Activated T-cell treated with anti-CD3 and anti-CD28 coated beads, Interleukin-2, amount 50 U/mL, for 4 hours (primary cell): ENCODE measurements around the gene DIMT1. TPM values are rescaled to one million over a fixed set of nuclear protein-coding genes. Genes with fewer than 3 reads are reported as not detected.

Experiments
- ATAC-seq, 2 donors: fragments of 200-7000 bp; cut with Tn5 transposase; one replicate each; pipeline ENCODE4 v1.10.0; 2021
- DNase-seq: peaks from one replicate; pipeline ENCODE4 v3.0.0-alpha.2; 2020
- H3K27me3 Mint-ChIP-seq: one replicate; pipeline ENCODE4 v1.8.0; 2021; ENCODE audit warnings: low read depth, mixed read lengths
- H3K36me3 Mint-ChIP-seq: one replicate; pipeline ENCODE4 v1.8.0; 2022; ENCODE audit warnings: mixed read lengths; ENCODE audit not compliant: insufficient read depth
- H3K4me1 Mint-ChIP-seq: one replicate; pipeline ENCODE4 v1.8.0; 2021; ENCODE audit warnings: low read depth, mixed read lengths
- H3K4me3 Mint-ChIP-seq: one replicate; pipeline ENCODE4 v1.8.0; 2021; ENCODE audit warnings: mild to moderate bottlenecking, moderate library complexity, mixed read lengths
- H3K9me3 Mint-ChIP-seq: one replicate; pipeline ENCODE4 v1.8.0; 2021; ENCODE audit warnings: mixed read lengths
- total RNA-seq, 3 donors: library from RNA; stranded (reverse); gene quantifications; one replicate each; pipeline ENCODE4 v1.2.1, GENCODE V29; 2021

Gene DIMT1
- total RNA-seq, 3 donors from 2014 or later, result 85.4 to 94.4 (median 93.4) TPM

GRCh38 chr5:62343428-62343827 lies 60.3 kb downstream of the DIMT1 start:
- ATAC-seq, result no peak
- Mint-ChIP-seq H3K4me3 (no peak overlapping the region), H3K9me3 (no peaks in the 10 kb centered on the region), H3K36me3 (peaks cover 15% of the 10 kb centered on the region), H3K27me3 (no peaks in the 10 kb centered on the region), H3K4me1 (peaks cover 54% of the 10 kb centered on the region)
- no peak for DNase-seq

DNA sequence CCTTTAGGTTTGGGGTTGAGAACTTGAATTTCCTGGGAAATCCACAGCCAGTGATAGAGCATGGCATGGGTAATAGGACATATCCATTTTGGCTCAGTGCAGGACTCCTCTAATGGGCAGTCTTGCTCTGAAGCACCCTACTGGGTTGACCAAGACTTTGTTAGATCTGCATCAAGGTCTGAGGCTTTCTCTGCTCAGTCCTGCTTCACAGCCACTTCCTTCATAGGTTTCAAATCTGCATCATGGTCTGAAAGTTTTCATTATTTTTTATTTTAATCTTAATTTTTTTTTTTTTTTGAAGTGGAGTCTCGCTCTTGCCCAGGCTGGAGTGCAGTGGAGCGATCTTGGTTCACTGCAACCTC lies 61.2 kb downstream of the DIMT1 start:
- Mint-ChIP-seq H3K27me3 (no peaks in the 10 kb centered on the region), H3K4me1 (peaks cover 58% of the 10 kb centered on the region), H3K9me3 (no peaks in the 10 kb centered on the region), H3K4me3 (no peak overlapping the region), H3K36me3 (peaks cover 17% of the 10 kb centered on the region)
- ATAC-seq, result no peak
- DNase-seq, result no peak

GRCh38 chr5:62341783-62342475 lies 61.8 kb downstream of the DIMT1 start:
- Mint-ChIP-seq H3K36me3 (peaks cover 16% of the 10 kb centered on the region), H3K4me3 (peak overlapping the region; percentile 49), H3K9me3 (no peaks in the 10 kb centered on the region), H3K27me3 (no peaks in the 10 kb centered on the region), H3K4me1 (peaks cover 56% of the 10 kb centered on the region)
- no peak for DNase-seq
- ATAC-seq, result peak; percentile 61 to 70

DNA sequence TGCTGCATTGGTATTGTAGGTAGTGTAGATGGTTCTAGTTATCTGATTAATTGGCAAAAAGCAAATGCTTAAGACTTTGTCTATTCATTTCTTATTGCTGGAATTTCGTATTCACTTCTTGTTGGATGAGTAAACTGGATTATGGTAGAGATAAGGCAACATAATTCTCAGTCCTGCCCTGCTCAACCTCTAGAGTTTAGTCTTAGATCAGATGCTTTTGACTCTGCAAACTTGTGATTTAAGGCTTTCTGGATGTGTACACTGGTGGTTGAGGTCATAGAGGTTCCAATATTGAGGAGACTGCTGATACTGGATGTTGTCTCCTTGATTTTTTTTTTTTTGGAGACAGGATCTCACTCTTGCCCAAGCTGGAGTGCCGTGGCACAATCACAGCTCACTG lies 62.7 kb downstream of the DIMT1 start:
- no peak overlapping the region for H3K4me3 Mint-ChIP-seq
- DNase-seq (no peak), ATAC-seq (peak in 1 of 2 donors; percentile 60)
- H3K9me3 Mint-ChIP-seq, result no peaks in the 10 kb centered on the region
- H3K36me3 Mint-ChIP-seq, result peaks cover 17% of the 10 kb centered on the region
- H3K27me3 Mint-ChIP-seq, result no peaks in the 10 kb centered on the region
- H3K4me1 Mint-ChIP-seq, result peaks cover 59% of the 10 kb centered on the region

GRCh38 chr5:62340392-62340791 lies 63.3 kb downstream of the DIMT1 start:
- Mint-ChIP-seq H3K4me1 (peaks cover 61% of the 10 kb centered on the region), H3K9me3 (no peaks in the 10 kb centered on the region), H3K36me3 (peaks cover 17% of the 10 kb centered on the region), H3K4me3 (no peak overlapping the region), H3K27me3 (no peaks in the 10 kb centered on the region)
- ATAC-seq, result no peak
- no peak for DNase-seq

Other genes starting within 250 kb of the DIMT1 start
- 100 to 1,000 TPM; 103 to 125 (median 125) TPM for gene KIF2A, start 97.7 kb downstream of the DIMT1 start, total RNA-seq
- 10 to 100 TPM; 56.1 to 70.4 (median 60.5) TPM for gene IPO11, start 8.9 kb upstream of the DIMT1 start, total RNA-seq
- gene LRRC70, start 174.9 kb upstream of the DIMT1 start, total RNA-seq, result under 1 TPM; 0.38 to 0.90 (median 0.38) TPM